Measurements from ENCODE around the gene BDH1.

BDH1 gene

GRCh38 chr3:197523526-197523925, 32.2 kb downstream of the BDH1 start:
- TF ChIP-seq CTCF (IDR thresholded peaks at IDR 0.05), result no peak
- Histone ChIP-seq H3K4me3 (no peak overlapping the region), H3K4me1 (peaks cover 0 to 14% (median 8%) of the 10 kb centered on the region in 4 donors), H3K27me3 (no peaks in the 10 kb centered on the region), H3K9me3 (no peaks in the 10 kb centered on the region), H3K27ac (no peak overlapping the region), H3K36me3 (no peaks in the 10 kb centered on the region)
- no peak for DNase-seq
- intact Hi-C loops (cut with DNase I; ENCODE audit: low total_unique reads), result no loop called here

DNA sequence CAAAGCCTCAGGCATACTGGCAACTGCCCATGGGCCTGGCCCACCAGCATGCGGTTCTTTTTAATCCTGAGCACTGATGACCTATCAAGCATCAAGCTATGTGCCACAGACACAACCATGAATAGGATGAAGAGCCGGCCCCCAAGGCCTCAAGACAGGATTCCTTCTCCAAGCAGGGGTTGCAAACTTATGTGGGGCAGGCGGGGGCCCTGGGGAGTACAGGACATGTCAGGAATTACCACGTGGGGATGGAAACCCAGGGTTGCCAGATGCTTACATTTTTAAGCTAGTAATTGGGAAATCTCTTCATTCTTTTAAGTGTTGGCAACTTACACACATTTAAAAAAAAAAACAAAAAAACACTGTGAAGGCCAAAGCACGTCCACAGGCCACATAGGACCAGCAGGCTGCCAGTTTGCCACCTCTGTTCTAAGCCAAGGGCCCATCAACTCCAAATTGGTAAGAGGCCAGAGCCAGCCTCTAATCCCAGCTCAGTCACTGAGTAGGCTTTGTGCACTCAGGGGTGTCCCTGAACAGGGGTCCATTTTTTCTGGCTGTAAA, 32.8 kb downstream of the BDH1 start:
- Histone ChIP-seq H3K4me3 (no peak overlapping the region), H3K36me3 (no peaks in the 10 kb centered on the region), H3K4me1 (peaks cover 0 to 14% (median 8%) of the 10 kb centered on the region in 4 donors), H3K27me3 (no peaks in the 10 kb centered on the region), H3K27ac (no peak overlapping the region), H3K9me3 (no peaks in the 10 kb centered on the region)
- TF ChIP-seq CTCF (IDR thresholded peaks at IDR 0.05), result no peak
- DNase-seq, result no peak
- intact Hi-C loops (cut with DNase I; ENCODE audit: low total_unique reads), result no loop called here

DNA sequence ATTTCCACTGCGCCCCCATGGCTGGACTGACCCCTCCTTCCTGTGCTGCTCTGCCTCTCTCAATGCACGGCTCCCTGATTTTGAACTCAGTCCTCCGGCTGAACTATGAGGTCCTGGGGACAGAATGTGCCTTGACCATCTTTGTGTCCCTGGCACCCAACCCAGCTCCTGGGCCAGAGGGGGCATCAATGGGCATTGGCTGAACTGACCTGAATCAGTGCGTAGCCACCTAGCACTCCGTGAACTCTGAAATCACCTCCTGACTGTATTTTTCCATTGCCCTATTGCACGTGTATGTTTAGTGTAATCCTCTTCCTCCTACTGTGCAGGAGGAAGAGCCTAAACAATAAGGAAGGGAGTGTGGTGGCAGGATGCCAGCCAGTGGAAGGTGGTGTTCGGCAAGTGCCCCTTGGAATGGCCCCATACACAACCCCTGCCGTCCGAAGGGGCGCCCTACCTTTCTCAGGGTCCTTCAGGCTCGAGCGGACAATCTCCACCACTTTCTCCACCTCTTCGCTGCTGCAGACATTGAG, 33.5 kb downstream of the BDH1 start:
- H3K36me3 ChIP-seq, result no peaks in the 10 kb centered on the region
- H3K4me1 ChIP-seq, result peaks cover 0 to 14% (median 8%) of the 10 kb centered on the region in 4 donors
- H3K9me3 ChIP-seq, result no peaks in the 10 kb centered on the region
- intact Hi-C loops (cut with DNase I; ENCODE audit: low total_unique reads), result no loop called here
- no peak overlapping the region for H3K4me3 ChIP-seq
- H3K27ac ChIP-seq, result no peak overlapping the region
- no peak for TF ChIP-seq CTCF (IDR thresholded peaks at IDR 0.05)
- no peak for DNase-seq
- no peaks in the 10 kb centered on the region for H3K27me3 ChIP-seq

DNA sequence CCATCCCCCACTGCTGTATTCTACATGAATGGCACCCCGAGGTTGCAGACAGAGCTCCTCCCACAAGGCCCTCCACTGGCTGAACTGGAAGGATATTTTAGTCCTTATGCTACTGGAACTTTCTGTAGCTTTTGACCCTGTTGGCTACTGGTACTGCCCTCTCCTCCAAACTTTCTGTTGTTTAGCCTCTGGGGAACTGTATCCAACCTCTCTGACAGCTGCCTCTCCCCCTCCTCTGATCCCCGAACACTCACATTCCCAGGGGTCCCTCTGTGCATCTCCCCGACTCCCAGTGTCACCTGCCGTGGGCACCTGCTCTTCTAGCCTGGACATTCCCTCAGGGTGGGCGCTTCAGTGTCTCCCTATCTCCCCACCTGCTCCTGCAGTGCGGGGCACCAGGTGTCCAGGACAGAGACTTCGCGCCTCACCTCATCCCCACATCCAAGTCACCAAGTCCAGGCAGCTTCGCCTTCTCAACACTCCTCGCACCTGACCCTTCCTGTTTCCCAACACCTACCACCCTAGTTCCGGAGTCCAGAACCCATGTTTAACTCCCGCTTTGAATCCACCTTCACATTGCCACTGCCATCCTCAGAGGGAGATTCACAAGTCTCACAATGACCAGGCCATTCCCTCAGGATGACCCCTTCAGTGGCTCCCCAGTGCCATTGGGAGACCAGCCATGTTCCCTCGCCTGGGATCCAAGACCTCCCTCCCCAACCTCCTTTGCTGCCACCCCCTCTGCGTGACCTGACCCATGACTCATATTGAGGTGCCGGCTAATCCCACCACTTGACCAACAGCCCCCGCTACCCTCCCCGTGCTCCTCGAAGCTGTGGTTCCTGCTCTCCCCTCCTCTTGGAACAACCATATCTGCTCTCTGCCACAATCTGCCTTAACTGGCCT, 34.2 kb downstream of the BDH1 start:
- H3K4me3 ChIP-seq, result no peak overlapping the region

More for the DNA sequence above, 34.2 kb downstream of the BDH1 start:
- H3K36me3 ChIP-seq, result no peaks in the 10 kb centered on the region
- no peaks in the 10 kb centered on the region for H3K27me3 ChIP-seq
- H3K4me1 ChIP-seq, result peaks cover 0 to 14% (median 8%) of the 10 kb centered on the region in 4 donors
- intact Hi-C loops (cut with DNase I; ENCODE audit: low total_unique reads), result no loop called here
- H3K9me3 ChIP-seq, result no peaks in the 10 kb centered on the region
- no peak for TF ChIP-seq CTCF (IDR thresholded peaks at IDR 0.05)
- no peak overlapping the region for H3K27ac ChIP-seq
- DNase-seq, result no peak
